Measurements from ENCODE around the gene PLPP3. TPM values are rescaled to one million over a fixed set of nuclear protein-coding genes. Genes with fewer than 3 reads are reported as not detected.

PLPP3 gene
- polyA plus RNA-seq, 1 of the 3 experiments (the other 2 are of a cell fraction) = 32.2 TPM

DNA sequence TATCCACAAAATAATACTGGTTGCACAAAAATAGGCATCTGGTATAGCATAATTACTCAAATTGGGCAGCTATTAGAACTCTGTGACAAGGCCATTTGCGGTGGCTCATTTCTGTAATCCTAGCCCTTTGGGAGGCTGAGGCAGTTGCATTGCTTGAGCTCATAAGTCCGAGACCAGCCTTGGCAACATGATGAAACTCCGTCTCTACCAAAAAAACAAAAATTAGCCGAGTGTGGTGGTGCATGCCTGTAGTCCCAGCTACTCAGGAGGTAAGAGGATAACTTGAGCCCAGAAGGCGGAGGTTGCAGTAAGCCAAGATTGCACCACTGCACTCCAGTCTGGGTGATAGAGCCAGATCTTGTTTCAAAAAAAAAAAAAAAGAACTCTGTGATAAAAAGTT, 36.7 kb downstream of the PLPP3 start:
- Histone ChIP-seq H3K36me3 (replicated peaks in 1 of 2; ENCODE audit: control insufficient read depth in 1 of 2, insufficient read depth in 2 of 2, low read length in 1 of 2) (peaks cover 0 to 52% of the 10 kb centered on the region in 2 experiments), H3K79me2 (ENCODE audit: insufficient read depth) (peaks cover 13% of the 10 kb centered on the region; the same call in 1 of the 2 replicates), H2AFZ (ENCODE audit: low read depth) (no peak overlapping the region), H3F3A (replicated peaks; ENCODE audit: insufficient read depth) (no peaks in the 10 kb centered on the region), H3K9ac (no peak overlapping the region), H3K9me2 (no peaks in the 10 kb centered on the region), H3K4me1 (ENCODE audit: control insufficient read depth in 1 of 2, insufficient read depth in 2 of 2, low read depth in 1 of 2, low read length in 1 of 2) (peaks cover 0 to 30% of the 10 kb centered on the region in 2 experiments; a peak in 2 of 4 replicates), H3K27ac (ENCODE audit: low read depth in 2 of 2, low read length in 1 of 2) (no peak overlapping the region), H3K4me2 (no peak overlapping the region), H3K4me3 (ENCODE audit: low read depth in 2 of 2, low read length in 1 of 2) (no peak overlapping the region), H4K20me1 (ENCODE audit: insufficient read depth) (peaks cover 13% of the 10 kb centered on the region; the same call in 1 of the 2 replicates), H3K9me3 (no peaks in the 10 kb centered on the region), H3K27me3 (ENCODE audit: insufficient read depth) (no peaks in the 10 kb centered on the region)
- CTCF ChIA-PET = interaction anchor here (1.5 kb wide), 1 partner anchor 85 kb away, joined by 3 read pairs; no protein-coding TSS in a partner anchor
- no peak for DNase-seq
- TF ChIP-seq GABPA (IDR thresholded peaks at IDR 0.05; ENCODE audit: low read depth) = no peak
- no peak for TF ChIP-seq EP300 (IDR thresholded peaks at IDR 0.05; ENCODE audit: borderline replicate concordance in 1 of 2, low read depth in 1 of 2, low read length in 1 of 2)
- TF ChIP-seq, protein P1, sequence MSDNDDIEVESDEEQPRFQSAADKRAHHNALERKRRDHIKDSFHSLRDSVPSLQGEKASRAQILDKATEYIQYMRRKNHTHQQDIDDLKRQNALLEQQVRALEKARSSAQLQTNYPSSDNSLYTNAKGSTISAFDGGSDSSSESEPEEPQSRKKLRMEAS (IDR thresholded peaks at IDR 0.05; ENCODE audit: low read depth) = no peak
- TF ChIP-seq FOSL2 (IDR thresholded peaks at IDR 0.05; ENCODE audit: borderline replicate concordance, low read depth) = no peak
- no peak for TF ChIP-seq NFIC (IDR thresholded peaks at IDR 0.05; ENCODE audit: borderline replicate concordance)
- TF ChIP-seq SIN3A (IDR thresholded peaks at IDR 0.05; ENCODE audit: borderline replicate concordance, low read depth, low read length) = no peak
- TF ChIP-seq SMC3 (IDR thresholded peaks at IDR 0.05; ENCODE audit: low read depth, low read length) = no peak
- TF ChIP-seq FOXM1 (IDR thresholded peaks at IDR 0.05; ENCODE audit: low read depth) = no peak
- no peak for TF ChIP-seq RXRA (IDR thresholded peaks at IDR 0.05; ENCODE audit: borderline replicate concordance, low read depth)
- TF ChIP-seq, protein P2, sequence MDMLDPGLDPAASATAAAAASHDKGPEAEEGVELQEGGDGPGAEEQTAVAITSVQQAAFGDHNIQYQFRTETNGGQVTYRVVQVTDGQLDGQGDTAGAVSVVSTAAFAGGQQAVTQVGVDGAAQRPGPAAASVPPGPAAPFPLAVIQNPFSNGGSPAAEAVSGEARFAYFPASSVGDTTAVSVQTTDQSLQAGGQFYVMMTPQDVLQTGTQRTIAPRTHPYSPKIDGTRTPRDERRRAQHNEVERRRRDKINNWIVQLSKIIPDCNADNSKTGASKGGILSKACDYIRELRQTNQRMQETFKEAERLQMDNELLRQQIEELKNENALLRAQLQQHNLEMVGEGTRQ (IDR thresholded peaks at IDR 0.05; ENCODE audit: borderline replicate concordance, low read depth, low read length) = no peak
- no peak for TF ChIP-seq RAD21 (IDR thresholded peaks at IDR 0.05; ENCODE audit: low read length)
- TF ChIP-seq EZH2phosphoT487 (IDR thresholded peaks at IDR 0.05; ENCODE audit: borderline replicate concordance, low read depth) = no peak
- no peak for TF ChIP-seq POLR2AphosphoS5 (IDR thresholded peaks at IDR 0.05; ENCODE audit: low read depth, low read length)
- no peak for TF ChIP-seq NRF1 (IDR thresholded peaks at IDR 0.05; ENCODE audit: low read depth, low read length)
- no peak for TF ChIP-seq TEAD4 (IDR thresholded peaks at IDR 0.05; ENCODE audit: borderline replicate concordance, insufficient read depth)
- no peak for TF ChIP-seq RFX5 (IDR thresholded peaks at IDR 0.05; ENCODE audit: low read length)
- TF ChIP-seq, protein P3, sequence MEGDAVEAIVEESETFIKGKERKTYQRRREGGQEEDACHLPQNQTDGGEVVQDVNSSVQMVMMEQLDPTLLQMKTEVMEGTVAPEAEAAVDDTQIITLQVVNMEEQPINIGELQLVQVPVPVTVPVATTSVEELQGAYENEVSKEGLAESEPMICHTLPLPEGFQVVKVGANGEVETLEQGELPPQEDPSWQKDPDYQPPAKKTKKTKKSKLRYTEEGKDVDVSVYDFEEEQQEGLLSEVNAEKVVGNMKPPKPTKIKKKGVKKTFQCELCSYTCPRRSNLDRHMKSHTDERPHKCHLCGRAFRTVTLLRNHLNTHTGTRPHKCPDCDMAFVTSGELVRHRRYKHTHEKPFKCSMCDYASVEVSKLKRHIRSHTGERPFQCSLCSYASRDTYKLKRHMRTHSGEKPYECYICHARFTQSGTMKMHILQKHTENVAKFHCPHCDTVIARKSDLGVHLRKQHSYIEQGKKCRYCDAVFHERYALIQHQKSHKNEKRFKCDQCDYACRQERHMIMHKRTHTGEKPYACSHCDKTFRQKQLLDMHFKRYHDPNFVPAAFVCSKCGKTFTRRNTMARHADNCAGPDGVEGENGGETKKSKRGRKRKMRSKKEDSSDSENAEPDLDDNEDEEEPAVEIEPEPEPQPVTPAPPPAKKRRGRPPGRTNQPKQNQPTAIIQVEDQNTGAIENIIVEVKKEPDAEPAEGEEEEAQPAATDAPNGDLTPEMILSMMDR (IDR thresholded peaks at IDR 0.05) = no peak
- 91% methylated on average over 5 of the region's 5 CpGs for WGBS (ENCODE audit: low lambda C conversion rate)
- POLR2A ChIA-PET = no interaction called here

Data from SK-N-SH (cell line).